Neural cell (in vitro differentiated cells): ENCODE data around the gene SLC28A1. TPM values are rescaled to one million over a fixed set of nuclear protein-coding genes. Genes with fewer than 3 reads are reported as not detected.

Experiments
- H2AFZ ChIP-seq: fragments of 200-600, 300-800 bp; sonication (generic), shearing (Covaris generic); 2 replicates; pipeline ENCODE4 v1.6.0; 2014; ENCODE audit warnings: low read depth, mild to moderate bottlenecking, antibody characterized with exemption, low read length, moderate library complexity
- H3F3A ChIP-seq: fragments of 200-600 bp; shearing (Covaris generic); 2 replicates; pipeline ENCODE4 v1.6.1; 2016; ENCODE audit warnings: mild to moderate bottlenecking, moderate library complexity, mixed read lengths, antibody characterized with exemption, low read length; ENCODE audit not compliant: insufficient read depth, poor library complexity, severe bottlenecking
- H3K27ac ChIP-seq: fragments of 200-600, 300-800 bp; sonication (generic), shearing (Covaris generic); 2 replicates; pipeline ENCODE4 v1.5.1; 2014; ENCODE audit warnings: mild to moderate bottlenecking, low read length, moderate library complexity
- H3K27me3 ChIP-seq: fragments of 300-800, 200-600 bp; sonication (generic), shearing (Covaris generic); 2 replicates; pipeline ENCODE4 v1.6.0; 2014; ENCODE audit warnings: mild to moderate bottlenecking, low read depth, low read length, moderate library complexity; ENCODE audit not compliant: insufficient read depth
- H3K36me3 ChIP-seq: fragments of 300-800, 200-600 bp; sonication (generic), shearing (Covaris generic); 2 replicates; pipeline ENCODE4 v1.5.1; 2014; ENCODE audit warnings: mild to moderate bottlenecking, antibody characterized with exemption, low read length, moderate library complexity; ENCODE audit not compliant: insufficient read depth
- H3K4me2 ChIP-seq: fragments of 300-800, 200-600 bp; sonication (generic), shearing (Covaris generic); 2 replicates; pipeline ENCODE4 v1.6.0; 2014; ENCODE audit warnings: mild to moderate bottlenecking, low read length
- H3K4me3 ChIP-seq: fragments of 300-800, 200-600 bp; sonication (generic), shearing (Covaris generic); 2 replicates; pipeline ENCODE4 v1.5.1; 2014; ENCODE audit warnings: mild to moderate bottlenecking, low read length, moderate library complexity
- H3K79me2 ChIP-seq: fragments of 200-600 bp; shearing (Covaris generic); replicated peaks from 2 replicates; pipeline ENCODE4 v1.6.0; 2014; ENCODE audit warnings: mild to moderate bottlenecking, low read length, moderate library complexity; ENCODE audit not compliant: insufficient read depth
- H3K9ac ChIP-seq: fragments of 300-800, 200-600 bp; sonication (generic), shearing (Covaris generic); 2 replicates; pipeline ENCODE4 v1.6.1; 2016; ENCODE audit warnings: mild to moderate bottlenecking, low read length, mixed read lengths
- H3K9me2 ChIP-seq: fragments of 200-600 bp; shearing (Covaris generic); 2 replicates; pipeline ENCODE4 v1.6.1; 2016; ENCODE audit warnings: mild to moderate bottlenecking, low read length, mixed read lengths; ENCODE audit not compliant: insufficient read depth
- H3K9me3 ChIP-seq: fragments of 200-600, 300-800 bp; sonication (generic), shearing (Covaris generic); 2 replicates; pipeline ENCODE4 v1.6.1; 2016; ENCODE audit warnings: mild to moderate bottlenecking, mixed run types, low read length, moderate library complexity, mixed read lengths
- H4K20me1 ChIP-seq: fragments of 200-600 bp; shearing (Covaris generic); 2 replicates; pipeline ENCODE4 v1.6.1; 2016; ENCODE audit warnings: mild to moderate bottlenecking, mixed run types; ENCODE audit not compliant: insufficient read depth
- EP300 ChIP-seq: fragments of 450-650 bp; conservative IDR thresholded peaks from 2 replicates; pipeline ENCODE4 v1.6.1; 2014; ENCODE audit warnings: antibody characterized with exemption, mild to moderate bottlenecking, moderate library complexity; ENCODE audit not compliant: poor library complexity, severe bottlenecking
- EZH2 ChIP-seq: fragments of 200-600, 300-800 bp; shearing (Covaris generic), sonication (generic); IDR thresholded peaks from 2 replicates; pipeline ENCODE4 v1.6.1; 2014; ENCODE audit warnings: antibody characterized with exemption, low read length, borderline replicate concordance, mild to moderate bottlenecking; ENCODE audit not compliant: insufficient read depth, poor library complexity, severe bottlenecking
- MXI1 ChIP-seq: fragments of 450-650 bp; conservative IDR thresholded peaks from 2 replicates; pipeline ENCODE4 v1.6.1; 2014; ENCODE audit warnings: antibody characterized with exemption, mild to moderate bottlenecking; ENCODE audit not compliant: poor library complexity, severe bottlenecking
- POLR2AphosphoS5 ChIP-seq: IDR thresholded peaks from 2 replicates; pipeline ENCODE4 v1.6.1; 2012
- RAD21 ChIP-seq: fragments of 450-650 bp; conservative IDR thresholded peaks from 2 replicates; pipeline ENCODE4 v1.6.1; 2014; ENCODE audit warnings: antibody characterized with exemption, mild to moderate bottlenecking, moderate library complexity
- SMC3 ChIP-seq: fragments of 450-650 bp; conservative IDR thresholded peaks from 2 replicates; pipeline ENCODE4 v1.6.1; 2014; ENCODE audit warnings: antibody characterized with exemption, mild to moderate bottlenecking, moderate library complexity; ENCODE audit not compliant: poor library complexity
- TAF1 ChIP-seq: IDR thresholded peaks from 2 replicates; pipeline ENCODE4 v1.6.1; 2012; ENCODE audit warnings: low read depth
- polyA plus RNA-seq: library from polyadenylated mRNA; depleted of rRNA; stranded (reverse); fragments of >200 nt; gene quantifications from 2 replicates; pipeline ENCODE4 v1.2.3, GENCODE V29; 2014
- TF ChIP-seq, protein P1 (sequence below): IDR thresholded peaks from 2 replicates; pipeline ENCODE4 v1.6.1; 2012; ENCODE audit warnings: borderline replicate concordance
- TF ChIP-seq, protein P2 (sequence below): fragments of 450-650 bp; IDR thresholded peaks from 2 replicates; pipeline ENCODE4 v1.5.1; 2014; ENCODE audit warnings: antibody characterized with exemption, mild to moderate bottlenecking, moderate library complexity; ENCODE audit not compliant: poor library complexity, severe bottlenecking

The SLC28A1 gene
- polyA plus RNA-seq, 1 donor from 2014 or later, result not detected

DNA sequence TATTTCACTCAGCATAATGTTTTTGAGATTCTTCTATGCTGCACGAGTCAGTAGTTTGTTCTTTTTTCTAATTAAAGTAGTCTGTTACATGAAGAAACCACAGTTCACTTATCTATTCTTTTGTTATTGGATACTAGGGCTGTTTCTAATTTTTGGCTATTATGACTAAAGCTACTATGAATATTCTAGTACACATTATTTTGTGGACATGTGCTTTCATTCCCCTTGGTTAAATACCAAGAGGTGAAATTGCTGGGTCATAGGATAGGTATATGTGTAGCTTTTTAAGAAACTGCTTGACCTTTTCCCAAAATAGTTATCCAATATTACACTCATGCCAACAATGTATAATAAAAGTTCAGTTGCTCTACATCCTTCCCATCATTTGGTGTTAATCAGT, 106.0 kb downstream of the SLC28A1 start:
- Histone ChIP-seq H3K4me2 (no peak overlapping the region), H4K20me1 (no peaks in the 10 kb centered on the region), H3K79me2 (no peaks in the 10 kb centered on the region)

DNA sequence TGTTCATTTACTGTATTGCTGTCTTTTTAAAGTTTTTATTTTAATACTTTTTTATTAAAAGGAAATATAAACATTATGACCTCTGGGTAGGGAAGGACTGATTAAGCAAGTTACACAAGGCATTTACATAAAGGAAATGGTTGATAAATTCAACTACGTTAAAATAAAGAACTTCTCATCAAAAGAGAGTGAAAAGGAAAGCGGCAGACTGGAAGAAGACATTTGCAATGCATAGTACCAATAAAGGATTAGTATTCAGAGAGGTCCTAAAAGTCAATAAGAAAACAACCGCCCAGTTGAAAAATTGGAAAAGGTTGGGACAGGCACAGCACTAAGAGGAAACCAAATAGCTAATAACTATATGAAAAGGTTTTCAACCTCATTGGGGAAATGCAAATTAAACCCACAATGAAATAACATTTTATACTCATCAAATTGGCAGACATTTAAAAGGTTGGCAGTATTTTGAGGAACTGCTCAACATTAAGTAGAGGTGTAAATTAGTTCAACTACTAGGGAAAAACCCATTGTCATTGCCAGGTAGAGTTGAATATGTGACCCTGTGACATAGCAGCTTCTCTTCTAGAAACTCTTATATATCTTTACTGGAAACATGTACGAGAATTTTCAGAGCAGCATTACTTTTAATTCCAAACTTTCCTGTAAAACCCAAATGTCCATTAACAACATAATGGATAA, 106.7 kb downstream of the SLC28A1 start:
- H3K27me3 ChIP-seq, result no peaks in the 10 kb centered on the region
- no peak overlapping the region for H3K9ac ChIP-seq
- H3K4me3 ChIP-seq, result no peak overlapping the region
- no peak overlapping the region for H2AFZ ChIP-seq
- no peaks in the 10 kb centered on the region for H4K20me1 ChIP-seq
- H3K36me3 ChIP-seq, result no peaks in the 10 kb centered on the region
- TF ChIP-seq EP300 (no peak), MXI1 (no peak), EZH2 (no peak)
- H3K27ac ChIP-seq, result no peak overlapping the region
- no peaks in the 10 kb centered on the region for H3K9me2 ChIP-seq
- no peaks in the 10 kb centered on the region for H3K79me2 ChIP-seq
- H3K9me3 ChIP-seq, result no peaks in the 10 kb centered on the region
- H3F3A ChIP-seq, result no peaks in the 10 kb centered on the region
- H3K4me2 ChIP-seq, result no peak overlapping the region

More for the DNA sequence above, 106.0 kb downstream of the SLC28A1 start:
- Histone ChIP-seq H3K4me3 (no peak overlapping the region), H3K9me3 (no peaks in the 10 kb centered on the region), H3K36me3 (no peaks in the 10 kb centered on the region), H3F3A (no peaks in the 10 kb centered on the region), H2AFZ (no peak overlapping the region), H3K27me3 (no peaks in the 10 kb centered on the region), H3K27ac (no peak overlapping the region), H3K9ac (no peak overlapping the region), H3K9me2 (no peaks in the 10 kb centered on the region)
- TF ChIP-seq, protein P1, sequence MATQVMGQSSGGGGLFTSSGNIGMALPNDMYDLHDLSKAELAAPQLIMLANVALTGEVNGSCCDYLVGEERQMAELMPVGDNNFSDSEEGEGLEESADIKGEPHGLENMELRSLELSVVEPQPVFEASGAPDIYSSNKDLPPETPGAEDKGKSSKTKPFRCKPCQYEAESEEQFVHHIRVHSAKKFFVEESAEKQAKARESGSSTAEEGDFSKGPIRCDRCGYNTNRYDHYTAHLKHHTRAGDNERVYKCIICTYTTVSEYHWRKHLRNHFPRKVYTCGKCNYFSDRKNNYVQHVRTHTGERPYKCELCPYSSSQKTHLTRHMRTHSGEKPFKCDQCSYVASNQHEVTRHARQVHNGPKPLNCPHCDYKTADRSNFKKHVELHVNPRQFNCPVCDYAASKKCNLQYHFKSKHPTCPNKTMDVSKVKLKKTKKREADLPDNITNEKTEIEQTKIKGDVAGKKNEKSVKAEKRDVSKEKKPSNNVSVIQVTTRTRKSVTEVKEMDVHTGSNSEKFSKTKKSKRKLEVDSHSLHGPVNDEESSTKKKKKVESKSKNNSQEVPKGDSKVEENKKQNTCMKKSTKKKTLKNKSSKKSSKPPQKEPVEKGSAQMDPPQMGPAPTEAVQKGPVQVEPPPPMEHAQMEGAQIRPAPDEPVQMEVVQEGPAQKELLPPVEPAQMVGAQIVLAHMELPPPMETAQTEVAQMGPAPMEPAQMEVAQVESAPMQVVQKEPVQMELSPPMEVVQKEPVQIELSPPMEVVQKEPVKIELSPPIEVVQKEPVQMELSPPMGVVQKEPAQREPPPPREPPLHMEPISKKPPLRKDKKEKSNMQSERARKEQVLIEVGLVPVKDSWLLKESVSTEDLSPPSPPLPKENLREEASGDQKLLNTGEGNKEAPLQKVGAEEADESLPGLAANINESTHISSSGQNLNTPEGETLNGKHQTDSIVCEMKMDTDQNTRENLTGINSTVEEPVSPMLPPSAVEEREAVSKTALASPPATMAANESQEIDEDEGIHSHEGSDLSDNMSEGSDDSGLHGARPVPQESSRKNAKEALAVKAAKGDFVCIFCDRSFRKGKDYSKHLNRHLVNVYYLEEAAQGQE, result no peak
- TF ChIP-seq RAD21, result no peak
- no peak for TF ChIP-seq SMC3
- TF ChIP-seq, protein P2, sequence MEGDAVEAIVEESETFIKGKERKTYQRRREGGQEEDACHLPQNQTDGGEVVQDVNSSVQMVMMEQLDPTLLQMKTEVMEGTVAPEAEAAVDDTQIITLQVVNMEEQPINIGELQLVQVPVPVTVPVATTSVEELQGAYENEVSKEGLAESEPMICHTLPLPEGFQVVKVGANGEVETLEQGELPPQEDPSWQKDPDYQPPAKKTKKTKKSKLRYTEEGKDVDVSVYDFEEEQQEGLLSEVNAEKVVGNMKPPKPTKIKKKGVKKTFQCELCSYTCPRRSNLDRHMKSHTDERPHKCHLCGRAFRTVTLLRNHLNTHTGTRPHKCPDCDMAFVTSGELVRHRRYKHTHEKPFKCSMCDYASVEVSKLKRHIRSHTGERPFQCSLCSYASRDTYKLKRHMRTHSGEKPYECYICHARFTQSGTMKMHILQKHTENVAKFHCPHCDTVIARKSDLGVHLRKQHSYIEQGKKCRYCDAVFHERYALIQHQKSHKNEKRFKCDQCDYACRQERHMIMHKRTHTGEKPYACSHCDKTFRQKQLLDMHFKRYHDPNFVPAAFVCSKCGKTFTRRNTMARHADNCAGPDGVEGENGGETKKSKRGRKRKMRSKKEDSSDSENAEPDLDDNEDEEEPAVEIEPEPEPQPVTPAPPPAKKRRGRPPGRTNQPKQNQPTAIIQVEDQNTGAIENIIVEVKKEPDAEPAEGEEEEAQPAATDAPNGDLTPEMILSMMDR, result no peak
- TF ChIP-seq POLR2AphosphoS5, result no peak
- TF ChIP-seq EP300, result no peak
- TF ChIP-seq MXI1, result no peak
- no peak for TF ChIP-seq EZH2
- no peak for TF ChIP-seq TAF1
